ENCODE results near the gene INO80B.
"Not testable (repeated sequence)": the region's sequence is repeated elsewhere in the genome, so short reads cannot be mapped to it uniquely, and the experiment has no call there.

INO80B gene

GRCh38 chr2:74426181-74426758 is 28.6 kb upstream of the INO80B start:
- no peak for DNase-seq

GRCh38 chr2:74427551-74427950 is 27.3 kb upstream of the INO80B start:
- DNase-seq: no peak

GRCh38 chr2:74428675-74429074 is 26.2 kb upstream of the INO80B start:
- no peak for DNase-seq

- DNase-seq: no peak
Observed at GRCh38 chr2:74429487-74430451, 25.1 kb upstream of the INO80B start.

- no peak for DNase-seq
Observed at GRCh38 chr2:74430502-74430901, 24.4 kb upstream of the INO80B start.

GRCh38 chr2:74436111-74436805 is 18.6 kb upstream of the INO80B start:
- no peak for DNase-seq

GRCh38 chr2:74436848-74437695 is 17.8 kb upstream of the INO80B start:
- no peak for DNase-seq

- no peak for DNase-seq
Observed at GRCh38 chr2:74438248-74438647, 16.6 kb upstream of the INO80B start.

- DNase-seq: no peak
Observed at GRCh38 chr2:74439373-74439772, 15.5 kb upstream of the INO80B start.

- no peak for DNase-seq
Observed at GRCh38 chr2:74439803-74440377, 15.0 kb upstream of the INO80B start.

- DNase-seq: peak; percentile 78
Observed at GRCh38 chr2:74440378-74441169, 14.3 kb upstream of the INO80B start.

GRCh38 chr2:74441170-74441689 is 13.7 kb upstream of the INO80B start:
- DNase-seq: no peak

- DNase-seq: peak; percentile 76
Observed at GRCh38 chr2:74441690-74442482, 13.0 kb upstream of the INO80B start, which contains the start of gene RTKN. Gene RTKN (minus strand): TSS chr2:74441937. CDS start chr2:74441816, 121 bp downstream.

GRCh38 chr2:74442483-74443297 is 12.2 kb upstream of the INO80B start:
- DNase-seq: not testable (repeated sequence)

- no peak for DNase-seq
Observed at GRCh38 chr2:74444498-74445318, 10.2 kb upstream of the INO80B start.

- DNase-seq: no peak
Observed at GRCh38 chr2:74447230-74447999, 7.5 kb upstream of the INO80B start.

- DNase-seq: no peak
Observed at GRCh38 chr2:74448771-74449170, 6.1 kb upstream of the INO80B start.

Measured in activated CD8-positive, alpha-beta memory T cell treated with anti-CD3 and anti-CD28 coated beads, Interleukin-2, amount 50 U/mL, for 48 hours (primary cell).